Measurements from ENCODE around the gene REV1. TPM values are rescaled to one million over a fixed set of nuclear protein-coding genes. Genes with fewer than 3 reads are reported as not detected.

Gene REV1
- total and polyA plus RNA-seq, 9 of the 15 experiments (the other 6 are each of a cell fraction or from before 2014, with no cell fraction given), result 12.8 to 54.4 (median 29.6) TPM

DNA sequence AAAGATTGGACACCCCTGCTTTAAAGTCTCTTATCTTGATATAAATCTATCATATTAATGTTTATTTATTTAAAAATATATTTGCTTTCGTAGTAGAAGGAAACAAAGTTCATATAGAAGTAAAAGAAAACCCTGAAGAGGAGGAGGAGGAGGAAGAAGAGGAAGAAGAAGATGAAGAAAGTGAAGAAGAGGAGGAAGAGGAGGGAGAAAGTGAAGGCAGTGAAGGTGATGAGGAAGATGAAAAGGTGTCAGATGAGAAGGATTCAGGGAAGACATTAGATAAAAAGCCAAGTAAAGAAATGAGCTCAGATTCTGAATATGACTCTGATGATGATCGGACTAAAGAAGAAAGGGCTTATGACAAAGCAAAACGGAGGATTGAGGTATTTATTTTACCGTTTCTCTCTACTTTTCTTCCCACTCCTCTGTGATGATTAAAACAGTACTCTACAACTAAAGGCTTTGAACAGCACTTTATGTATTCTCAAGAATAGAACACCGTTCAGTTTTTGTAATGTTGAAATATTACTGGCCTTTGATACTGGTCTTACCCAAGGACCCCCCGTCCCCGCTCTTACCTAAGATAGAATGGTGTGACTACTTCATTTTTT is 113.5 kb downstream of the REV1 start (continued):
- TF ChIP-seq, protein P1, sequence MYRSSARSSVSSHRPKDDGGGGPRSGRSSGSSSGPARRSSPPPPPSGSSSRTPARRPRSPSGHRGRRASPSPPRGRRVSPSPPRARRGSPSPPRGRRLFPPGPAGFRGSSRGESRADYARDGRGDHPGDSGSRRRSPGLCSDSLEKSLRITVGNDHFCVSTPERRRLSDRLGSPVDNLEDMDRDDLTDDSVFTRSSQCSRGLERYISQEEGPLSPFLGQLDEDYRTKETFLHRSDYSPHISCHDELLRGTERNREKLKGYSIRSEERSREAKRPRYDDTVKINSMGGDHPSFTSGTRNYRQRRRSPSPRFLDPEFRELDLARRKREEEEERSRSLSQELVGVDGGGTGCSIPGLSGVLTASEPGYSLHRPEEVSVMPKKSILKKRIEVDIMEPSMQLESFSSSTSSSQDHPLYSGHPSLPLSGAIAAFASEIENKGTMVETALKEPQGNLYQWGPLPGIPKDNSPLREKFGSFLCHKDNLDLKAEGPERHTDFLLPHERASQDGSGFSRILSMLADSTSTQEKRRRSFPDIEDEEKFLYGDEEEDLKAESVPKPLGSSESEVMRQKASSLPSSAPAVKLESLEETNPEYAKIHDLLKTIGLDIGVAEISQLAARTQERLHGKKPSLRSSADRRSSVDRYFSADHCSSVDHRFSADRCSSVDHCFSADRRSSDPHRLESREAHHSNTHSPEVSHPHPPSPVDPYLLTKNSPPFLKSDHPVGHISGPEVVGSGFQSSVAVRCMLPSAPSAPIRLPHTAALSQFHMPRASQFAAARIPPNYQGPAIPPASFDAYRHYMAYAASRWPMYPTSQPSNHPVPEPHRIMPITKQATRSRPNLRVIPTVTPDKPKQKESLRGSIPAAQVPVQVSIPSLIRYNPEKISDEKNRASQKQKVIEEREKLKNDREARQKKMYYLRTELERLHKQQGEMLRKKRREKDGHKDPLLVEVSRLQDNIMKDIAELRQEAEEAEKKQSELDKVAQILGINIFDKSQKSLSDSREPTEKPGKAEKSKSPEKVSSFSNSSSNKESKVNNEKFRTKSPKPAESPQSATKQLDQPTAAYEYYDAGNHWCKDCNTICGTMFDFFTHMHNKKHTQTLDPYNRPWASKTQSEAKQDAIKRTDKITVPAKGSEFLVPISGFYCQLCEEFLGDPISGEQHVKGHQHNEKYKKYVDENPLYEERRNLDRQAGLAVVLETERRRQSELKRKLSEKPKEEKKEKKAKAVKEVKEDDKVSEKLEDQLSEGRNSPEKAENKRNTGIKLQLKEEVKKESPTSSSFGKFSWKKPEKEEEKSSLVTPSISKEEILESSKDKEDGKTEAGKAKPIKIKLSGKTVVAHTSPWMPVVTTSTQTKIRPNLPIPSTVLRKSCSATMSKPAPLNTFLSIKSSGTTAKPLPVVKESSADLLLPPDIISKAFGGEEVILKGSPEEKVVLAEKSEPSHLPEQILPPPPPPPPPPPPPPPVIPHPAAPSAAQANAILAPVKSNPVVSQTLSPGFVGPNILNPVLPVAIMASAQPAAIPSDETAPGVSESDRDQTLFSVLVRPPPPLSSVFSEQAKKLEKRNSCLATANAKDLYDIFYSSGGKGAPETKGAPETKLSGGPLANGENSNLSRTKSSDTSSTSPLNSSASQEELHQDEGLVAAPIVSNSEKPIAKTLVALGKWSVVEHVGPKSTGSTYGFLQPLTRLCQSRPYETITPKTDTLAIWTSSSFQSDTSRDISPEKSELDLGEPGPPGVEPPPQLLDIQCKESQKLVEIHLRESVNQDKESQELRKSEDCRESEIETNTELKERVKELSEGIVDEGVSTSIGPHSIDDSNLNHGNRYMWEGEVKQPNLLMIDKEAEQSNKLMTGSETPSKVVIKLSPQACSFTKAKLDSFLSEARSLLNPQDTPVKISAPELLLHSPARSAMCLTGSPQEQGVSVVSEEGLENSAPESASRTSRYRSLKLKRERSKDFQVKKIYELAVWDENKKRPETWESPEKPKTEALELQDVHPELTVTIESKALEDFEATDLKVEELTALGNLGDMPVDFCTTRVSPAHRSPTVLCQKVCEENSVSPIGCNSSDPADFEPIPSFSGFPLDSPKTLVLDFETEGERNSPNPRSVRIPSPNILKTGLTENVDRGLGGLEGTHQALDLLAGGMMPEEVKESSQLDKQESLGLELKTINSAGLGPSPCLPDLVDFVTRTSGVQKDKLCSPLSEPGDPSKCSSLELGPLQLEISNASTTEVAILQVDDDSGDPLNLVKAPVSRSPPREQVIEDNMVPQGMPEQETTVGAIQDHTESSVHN (IDR thresholded peaks at IDR 0.05; ENCODE audit: borderline replicate concordance in 1 of 2, low read depth in 1 of 2), result no peak
- TF ChIP-seq ZNF174 (CRISPR knock-in tag; IDR thresholded peaks at IDR 0.05), result no peak
- TF ChIP-seq ARHGAP35 (IDR thresholded peaks at IDR 0.05; ENCODE audit: partially characterized antibody), result no peak
- TF ChIP-seq ZNF507 (tag; conservative IDR thresholded peaks at IDR 0.05), result no peak
- no peak for TF ChIP-seq ESRRA (IDR thresholded peaks at IDR 0.05; ENCODE audit: borderline replicate concordance, low read depth)
- no peak for TF ChIP-seq CC2D1A (IDR thresholded peaks at IDR 0.05)
- TF ChIP-seq, protein P2, sequence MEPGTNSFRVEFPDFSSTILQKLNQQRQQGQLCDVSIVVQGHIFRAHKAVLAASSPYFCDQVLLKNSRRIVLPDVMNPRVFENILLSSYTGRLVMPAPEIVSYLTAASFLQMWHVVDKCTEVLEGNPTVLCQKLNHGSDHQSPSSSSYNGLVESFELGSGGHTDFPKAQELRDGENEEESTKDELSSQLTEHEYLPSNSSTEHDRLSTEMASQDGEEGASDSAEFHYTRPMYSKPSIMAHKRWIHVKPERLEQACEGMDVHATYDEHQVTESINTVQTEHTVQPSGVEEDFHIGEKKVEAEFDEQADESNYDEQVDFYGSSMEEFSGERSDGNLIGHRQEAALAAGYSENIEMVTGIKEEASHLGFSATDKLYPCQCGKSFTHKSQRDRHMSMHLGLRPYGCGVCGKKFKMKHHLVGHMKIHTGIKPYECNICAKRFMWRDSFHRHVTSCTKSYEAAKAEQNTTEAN (CRISPR knock-in tag; IDR thresholded peaks at IDR 0.05), result no peak
- no peak for TF ChIP-seq RBM22 (IDR thresholded peaks at IDR 0.05; ENCODE audit: low read depth, low read length, poor library complexity, severe bottlenecking)
